G401.6 (cell line): ENCODE data around the gene MTARC1.

Experiments used
- FAIRE-seq: peaks from 2 replicates; lab custom pipeline; 2012; peaks lifted over from hg19 to GRCh38; lab: Jason Lieb, UNC

The MTARC1 gene

GRCh38 chr1:220770245-220770913 lies 16.3 kb upstream of the MTARC1 start:
- no peak for FAIRE-seq

GRCh38 chr1:220772846-220773245 lies 13.9 kb upstream of the MTARC1 start:
- FAIRE-seq: no peak

GRCh38 chr1:220775240-220775853 lies 11.4 kb upstream of the MTARC1 start:
- FAIRE-seq: no peak

GRCh38 chr1:220776254-220776653 lies 10.5 kb upstream of the MTARC1 start:
- FAIRE-seq: no peak

- peak; percentile 66 for FAIRE-seq
Measured at GRCh38 chr1:220776720-220777326, 9.9 kb upstream of the MTARC1 start.

- FAIRE-seq: no peak
Measured at GRCh38 chr1:220783453-220783852, 3.3 kb upstream of the MTARC1 start.

GRCh38 chr1:220784751-220785150 lies 2.0 kb upstream of the MTARC1 start:
- FAIRE-seq: no peak

- FAIRE-seq: no peak
Measured at GRCh38 chr1:220785166-220786056, 1.3 kb upstream of the MTARC1 start.

GRCh38 chr1:220786057-220786336 lies 716 bp upstream of the MTARC1 start:
- no peak for FAIRE-seq

GRCh38 chr1:220787069-220787619 lies 431 bp downstream of the MTARC1 start:
- no peak for FAIRE-seq

GRCh38 chr1:220788900-220789299 lies 2.2 kb downstream of the MTARC1 start:
- FAIRE-seq: no peak

GRCh38 chr1:220789532-220790147 lies 2.9 kb downstream of the MTARC1 start:
- no peak for FAIRE-seq

GRCh38 chr1:220791285-220791684 lies 4.6 kb downstream of the MTARC1 start:
- FAIRE-seq: no peak

- FAIRE-seq: no peak
Measured at GRCh38 chr1:220791956-220792355, 5.2 kb downstream of the MTARC1 start.

GRCh38 chr1:220796530-220796929 lies 9.8 kb downstream of the MTARC1 start:
- no peak for FAIRE-seq

GRCh38 chr1:220797044-220797443 lies 10.3 kb downstream of the MTARC1 start:
- no peak for FAIRE-seq

GRCh38 chr1:220797553-220797952 lies 10.8 kb downstream of the MTARC1 start:
- FAIRE-seq: no peak

GRCh38 chr1:220798338-220798737 lies 11.6 kb downstream of the MTARC1 start:
- FAIRE-seq: no peak

- FAIRE-seq: no peak
Measured at GRCh38 chr1:220800262-220800661, 13.5 kb downstream of the MTARC1 start.

GRCh38 chr1:220803401-220804201 lies 16.9 kb downstream of the MTARC1 start:
- peak; percentile 70 for FAIRE-seq

- FAIRE-seq: no peak
Measured at GRCh38 chr1:220804202-220804586, 17.5 kb downstream of the MTARC1 start.
